ENCODE data around the gene SCRN3.
"Not testable (repeated sequence)": the region's sequence is repeated elsewhere in the genome, so short reads cannot be mapped to it uniquely, and the experiment has no call there.

SCRN3 gene

GRCh38 chr2:174395284-174395968 lies at the start of gene SCRN3:
Gene SCRN3 (plus strand): TSS chr2:174395730. CDS start chr2:174398284, 2,554 bp downstream.
- DNase-seq (ENCODE audit: low read depth, low spot score), result peak; percentile 95

GRCh38 chr2:174350018-174350417 lies 45.5 kb upstream of the SCRN3 start:
- DNase-seq (ENCODE audit: low read depth, low spot score), result no peak

GRCh38 chr2:174350593-174351181 lies 44.8 kb upstream of the SCRN3 start:
- no peak for DNase-seq (ENCODE audit: low read depth, low spot score)

GRCh38 chr2:174353004-174353403 lies 42.5 kb upstream of the SCRN3 start:
- DNase-seq (ENCODE audit: low read depth, low spot score), result no peak

- no peak for DNase-seq (ENCODE audit: low read depth, low spot score)
Observed at GRCh38 chr2:174356347-174356746, 39.2 kb upstream of the SCRN3 start.

GRCh38 chr2:174359663-174360062 lies 35.9 kb upstream of the SCRN3 start:
- DNase-seq (ENCODE audit: low read depth, low spot score), result not testable (repeated sequence)

GRCh38 chr2:174362949-174363348 lies 32.6 kb upstream of the SCRN3 start:
- DNase-seq (ENCODE audit: low read depth, low spot score), result no peak

- not testable (repeated sequence) for DNase-seq (ENCODE audit: low read depth, low spot score)
Observed at GRCh38 chr2:174363492-174364225, 31.9 kb upstream of the SCRN3 start.

GRCh38 chr2:174364628-174365027 lies 30.9 kb upstream of the SCRN3 start:
- no peak for DNase-seq (ENCODE audit: low read depth, low spot score)

GRCh38 chr2:174365571-174365970 lies 30.0 kb upstream of the SCRN3 start:
- no peak for DNase-seq (ENCODE audit: low read depth, low spot score)

GRCh38 chr2:174368691-174369090 lies 26.8 kb upstream of the SCRN3 start:
- DNase-seq (ENCODE audit: low read depth, low spot score), result no peak

- no peak for DNase-seq (ENCODE audit: low read depth, low spot score)
Observed at GRCh38 chr2:174376967-174377366, 18.6 kb upstream of the SCRN3 start.

GRCh38 chr2:174383796-174384195 lies 11.7 kb upstream of the SCRN3 start:
- DNase-seq (ENCODE audit: low read depth, low spot score), result no peak

GRCh38 chr2:174385201-174385600 lies 10.3 kb upstream of the SCRN3 start:
- DNase-seq (ENCODE audit: low read depth, low spot score), result no peak

- not testable (repeated sequence) for DNase-seq (ENCODE audit: low read depth, low spot score)
Observed at GRCh38 chr2:174388706-174389105, 6.8 kb upstream of the SCRN3 start.

- DNase-seq (ENCODE audit: low read depth, low spot score), result no peak
Observed at GRCh38 chr2:174389542-174389941, 6.0 kb upstream of the SCRN3 start.

GRCh38 chr2:174390303-174390702 lies 5.2 kb upstream of the SCRN3 start:
- not testable (repeated sequence) for DNase-seq (ENCODE audit: low read depth, low spot score)

GRCh38 chr2:174392706-174393105 lies 2.8 kb upstream of the SCRN3 start:
- no peak for DNase-seq (ENCODE audit: low read depth, low spot score)

GRCh38 chr2:174395969-174396630 lies 570 bp downstream of the SCRN3 start:
- DNase-seq (ENCODE audit: low read depth, low spot score), result no peak

GRCh38 chr2:174397773-174398172 lies 2.2 kb downstream of the SCRN3 start:
- DNase-seq (ENCODE audit: low read depth, low spot score), result no peak

- no peak for DNase-seq (ENCODE audit: low read depth, low spot score)
Observed at GRCh38 chr2:174399171-174399570, 3.6 kb downstream of the SCRN3 start.

GRCh38 chr2:174400853-174401252 lies 5.3 kb downstream of the SCRN3 start:
- DNase-seq (ENCODE audit: low read depth, low spot score), result no peak

All from iPS DF 19.7 (cell line).